ENCODE results near the gene ABCB9.

Gene ABCB9

DNA sequence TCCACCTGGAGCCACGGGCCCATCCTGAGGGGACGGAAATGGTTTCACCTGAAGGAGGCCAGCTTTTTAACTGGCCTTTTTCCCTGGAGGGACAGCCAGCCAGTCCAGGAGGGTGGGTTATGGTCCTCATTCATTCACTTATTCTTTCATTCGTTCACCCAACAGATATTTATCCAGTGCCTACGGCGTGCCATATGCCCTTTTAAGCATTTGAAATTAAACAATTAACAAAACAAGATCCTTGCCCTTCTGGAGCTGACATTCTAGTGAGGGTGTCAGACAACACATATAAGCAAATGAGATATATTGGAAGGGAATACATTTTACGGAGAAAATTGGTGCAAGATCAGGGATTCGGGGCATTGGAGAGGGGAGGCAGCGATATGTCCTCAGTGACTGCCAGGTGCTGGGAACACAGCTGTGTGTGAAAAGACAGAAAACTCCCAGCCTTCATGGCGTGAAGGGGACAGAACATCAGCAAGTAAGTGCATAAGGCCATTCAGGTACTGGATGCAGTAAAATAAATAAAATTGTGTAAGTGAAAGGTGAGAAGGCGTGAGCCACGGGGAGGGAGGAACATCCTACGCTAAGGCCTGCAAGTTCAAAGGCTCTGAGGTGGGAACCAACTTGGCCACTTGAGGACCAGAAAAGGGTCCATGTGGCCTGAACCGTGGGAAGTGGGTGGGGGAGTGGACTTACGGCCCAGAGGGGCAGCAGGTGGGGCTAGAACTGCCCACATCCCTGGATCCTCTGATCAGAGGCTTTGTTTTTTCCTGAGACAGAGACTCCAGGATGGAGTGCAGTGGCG lies 684 bp upstream of the ABCB9 start:
- DNase-seq: no peak

DNA sequence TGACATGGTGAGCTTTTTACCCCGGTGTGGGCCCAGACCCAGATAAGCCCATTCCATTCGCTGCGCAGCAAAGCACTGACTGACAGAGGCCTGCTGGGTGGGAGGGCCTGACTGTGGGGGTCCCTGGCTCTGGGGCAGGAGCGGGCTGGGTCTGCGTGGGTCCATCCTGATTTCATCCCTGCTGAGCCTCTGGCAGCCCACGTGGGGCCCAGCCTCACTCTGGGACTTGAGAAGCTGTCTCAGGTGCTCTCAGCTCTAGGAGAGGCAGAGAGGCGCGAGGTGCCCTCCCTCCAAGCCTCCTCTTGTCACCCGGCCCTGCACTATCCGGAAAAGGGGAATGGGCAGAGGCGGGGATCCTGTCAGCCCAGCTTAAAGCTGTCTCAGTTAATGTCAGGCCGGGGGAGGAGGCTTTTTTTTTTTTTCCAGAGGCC lies 927 bp downstream of the ABCB9 start:
- DNase-seq: peak in 3 of 51 donors; percentile 15 to 38 (median 16)

DNA sequence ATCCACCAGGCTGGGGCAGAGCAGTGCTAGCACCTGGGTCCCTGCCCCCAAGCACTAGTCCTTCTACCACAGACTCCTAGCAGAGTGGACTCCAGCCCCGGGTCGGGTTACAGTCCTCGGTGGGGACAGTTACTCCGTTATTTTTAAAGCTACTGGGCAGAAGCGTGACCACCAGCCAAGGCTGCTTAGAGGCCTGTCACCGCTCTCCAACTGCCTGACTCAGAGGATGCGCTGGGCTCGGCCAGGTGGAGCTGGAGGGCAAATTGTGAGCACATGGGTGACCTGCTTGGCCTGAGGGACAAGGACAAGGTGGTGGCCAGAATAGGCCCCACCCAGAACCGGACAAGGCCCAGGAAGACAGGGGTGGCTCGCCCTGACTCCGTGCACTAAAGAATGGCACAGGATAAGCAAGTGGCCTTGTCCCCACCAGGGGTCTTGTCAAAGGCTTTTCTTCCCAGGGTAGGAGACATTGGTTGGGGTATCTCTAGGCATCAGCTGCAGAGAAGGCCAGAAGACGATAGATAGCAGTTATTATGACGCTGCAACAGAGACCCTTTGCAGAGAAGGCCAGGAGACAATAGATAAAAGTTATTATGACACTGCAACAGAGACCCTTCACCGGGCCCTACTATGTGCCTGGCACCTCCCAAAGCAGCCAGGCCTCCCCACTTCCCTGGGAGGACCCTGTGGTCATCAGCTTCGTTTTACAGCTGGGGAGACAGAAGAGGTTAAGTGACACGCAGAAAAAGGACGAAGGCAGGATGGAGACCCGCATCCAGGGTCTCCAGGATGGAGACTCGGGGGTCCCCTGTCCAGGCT lies 1.6 kb downstream of the ABCB9 start:
- DNase-seq: no peak

DNA sequence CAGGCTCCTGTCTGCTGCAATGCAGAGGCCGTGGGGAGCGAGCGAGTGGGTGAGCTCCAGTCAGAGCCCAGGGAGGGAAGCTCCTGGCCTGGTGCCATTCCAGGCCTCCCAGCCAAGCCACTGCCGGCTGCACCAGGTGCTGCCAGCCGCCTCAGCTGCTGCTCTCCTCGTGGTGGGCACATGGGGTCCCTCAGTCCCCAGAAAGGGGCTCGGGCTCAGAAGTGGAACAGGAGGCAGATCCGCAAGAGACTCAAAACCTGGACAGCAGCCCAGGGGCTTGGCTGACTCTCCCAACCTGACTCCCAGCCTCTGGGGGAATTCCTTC lies 2.4 kb downstream of the ABCB9 start:
- DNase-seq: peak in 24 of 51 donors; percentile 13 to 61 (median 36)

DNA sequence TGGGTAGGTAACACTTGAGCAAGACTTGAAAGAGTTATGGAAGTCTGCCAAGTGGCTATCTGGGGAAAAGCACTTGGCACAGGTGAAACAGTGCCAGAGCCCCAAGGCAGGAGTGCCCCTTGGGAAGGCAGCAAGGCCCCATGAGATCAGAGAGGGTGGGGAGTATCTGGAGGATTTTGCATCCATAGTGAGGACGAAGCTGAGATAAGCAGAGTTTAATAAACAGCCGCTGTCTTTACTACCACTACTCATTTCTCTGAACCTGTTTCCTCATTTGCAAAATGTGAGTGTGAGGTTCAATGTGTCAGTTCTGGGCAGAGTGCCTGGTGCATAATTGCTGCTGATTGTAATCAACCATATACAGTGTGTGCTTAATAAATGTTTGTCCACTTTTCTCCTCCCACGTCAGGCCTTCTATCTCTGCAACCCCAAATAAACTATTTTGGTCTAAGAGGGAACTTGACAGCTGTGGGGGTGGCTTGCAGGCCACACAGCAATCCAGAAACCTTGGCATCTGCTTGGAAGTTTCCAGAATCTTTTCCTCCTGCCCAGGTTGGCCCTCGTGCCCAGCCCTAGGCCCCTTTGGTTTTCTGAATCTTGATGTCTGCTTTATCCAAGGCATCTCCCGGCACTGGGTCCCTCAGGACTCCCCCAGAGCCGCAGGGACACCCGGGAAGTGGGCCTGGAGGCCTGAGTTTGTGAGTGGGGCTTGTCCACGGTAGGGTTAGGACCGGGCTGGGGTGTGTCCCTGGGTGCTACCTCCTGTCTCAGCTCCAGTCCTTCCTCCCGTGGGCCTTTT lies 4.5 kb downstream of the ABCB9 start:
- DNase-seq: no peak

DNA sequence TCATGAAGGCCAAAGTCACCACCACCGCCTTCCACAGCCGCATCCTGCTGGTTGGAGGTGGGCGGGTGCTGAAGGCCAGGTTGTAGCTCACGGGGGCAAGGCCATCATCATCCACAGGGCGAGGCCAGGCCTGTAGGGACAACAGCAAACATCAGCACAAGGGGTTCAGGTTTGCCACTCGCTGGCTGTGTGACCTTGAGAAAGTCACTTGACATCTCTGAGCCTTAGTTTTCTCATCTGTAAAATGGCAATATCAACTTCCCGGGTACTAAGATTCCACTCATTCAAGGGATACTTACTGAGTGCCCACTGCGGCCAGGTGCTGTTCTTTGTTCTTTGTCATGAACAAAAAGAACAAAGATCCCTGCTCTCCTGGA lies 6.1 kb downstream of the ABCB9 start:
- no peak for DNase-seq

DNA sequence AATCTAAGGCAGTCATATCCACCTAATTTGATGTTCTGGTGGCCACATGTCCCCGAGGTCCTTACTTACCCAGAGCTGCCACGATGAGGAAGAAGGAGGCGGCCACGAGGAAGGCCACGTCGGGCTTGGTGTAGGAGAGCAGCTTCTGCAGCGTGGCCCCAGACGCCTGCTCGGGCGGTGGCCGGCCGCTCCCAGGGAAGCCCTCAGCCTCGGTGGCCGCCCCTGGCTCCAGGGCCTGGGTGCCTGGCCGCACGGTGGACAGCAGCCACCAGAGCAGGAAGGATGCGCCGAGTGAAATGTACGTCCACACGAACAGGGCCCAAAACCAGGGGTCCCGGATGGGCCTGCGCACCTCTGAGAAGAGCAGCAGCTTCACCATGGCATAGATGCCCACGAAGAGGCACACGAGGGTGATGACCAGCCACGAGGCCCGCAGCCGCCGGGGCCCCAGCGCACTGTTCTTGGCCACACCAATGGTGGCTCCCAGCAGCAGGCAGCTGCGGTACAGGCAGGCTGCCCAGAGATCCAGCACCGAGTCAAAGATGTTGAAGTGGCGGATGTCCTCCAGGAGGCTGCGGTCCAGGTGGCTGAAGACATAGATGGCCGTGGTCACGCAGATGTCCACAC lies 6.6 kb downstream of the ABCB9 start:
- no peak for DNase-seq

DNA sequence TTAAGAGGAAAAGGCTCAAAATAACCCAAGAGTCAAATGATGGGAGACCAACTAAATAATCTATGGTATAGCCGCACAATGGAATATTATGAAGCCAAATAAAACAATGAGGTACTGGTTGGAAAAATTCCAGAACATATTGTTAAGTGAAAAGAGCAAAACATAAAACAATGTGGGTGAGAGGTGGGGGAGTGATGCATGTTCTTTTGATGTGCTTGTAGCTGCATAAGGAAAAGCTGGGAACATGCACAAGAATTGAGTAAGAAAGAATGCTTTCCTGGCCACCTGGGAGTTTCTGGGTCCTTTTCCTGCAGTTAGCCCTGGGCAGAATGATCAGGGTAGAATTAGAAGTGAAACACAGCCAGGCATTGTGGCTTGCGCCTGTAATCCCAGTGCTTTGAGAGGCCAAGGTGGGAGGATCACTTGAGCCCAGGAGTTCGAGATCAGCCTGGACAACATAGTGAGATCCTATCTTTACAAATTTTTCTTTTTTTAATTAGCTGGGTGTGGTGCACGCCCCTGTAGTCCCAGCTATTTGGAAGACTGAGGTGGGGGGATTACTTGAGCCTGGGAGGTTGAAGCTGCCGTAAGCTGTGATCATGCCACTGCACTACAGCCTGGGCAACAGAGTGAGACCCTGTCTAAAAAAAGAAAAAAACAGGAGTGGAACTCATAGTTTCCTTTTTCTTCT lies 7.9 kb downstream of the ABCB9 start:
- DNase-seq: no peak

DNA sequence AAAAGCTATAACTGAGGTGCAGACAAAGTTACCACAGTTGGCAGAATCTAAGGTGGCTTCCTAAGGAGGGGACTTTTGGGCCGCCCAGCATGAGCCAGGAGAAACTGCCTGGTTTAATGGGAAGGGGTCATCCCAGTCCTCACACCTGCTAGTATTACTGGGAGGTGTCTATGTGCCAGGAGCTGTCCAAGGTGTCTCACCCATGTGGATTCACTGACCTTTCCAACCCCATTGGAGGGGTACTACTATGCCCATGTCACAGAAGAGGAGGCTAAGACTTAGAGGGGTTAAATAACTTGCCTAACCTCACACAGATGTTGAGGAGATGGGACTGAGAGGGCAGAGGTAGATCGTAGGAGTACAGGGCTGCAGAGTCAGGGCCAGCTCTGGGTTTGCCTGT lies 10.2 kb downstream of the ABCB9 start:
- no peak for DNase-seq

DNA sequence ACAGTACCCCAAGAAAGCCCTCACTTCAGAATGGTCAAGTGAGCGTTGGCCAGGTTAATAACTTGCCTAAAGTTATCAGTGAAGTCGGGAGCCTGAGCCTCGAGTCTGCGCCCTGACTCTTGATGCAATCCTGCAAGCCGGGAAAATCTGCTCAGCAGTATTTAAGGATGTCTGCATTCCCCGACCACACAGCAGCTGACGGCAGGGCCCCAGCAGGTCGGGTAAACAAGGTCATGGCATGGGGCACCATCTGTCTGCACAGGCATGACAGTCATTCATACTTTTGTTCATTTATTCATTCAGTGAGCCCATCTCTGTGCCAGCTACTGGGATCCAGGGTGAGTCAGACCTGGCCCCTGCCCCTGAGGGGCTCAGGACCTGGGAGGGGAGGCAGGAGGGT lies 11.1 kb downstream of the ABCB9 start:
- DNase-seq: no peak

DNA sequence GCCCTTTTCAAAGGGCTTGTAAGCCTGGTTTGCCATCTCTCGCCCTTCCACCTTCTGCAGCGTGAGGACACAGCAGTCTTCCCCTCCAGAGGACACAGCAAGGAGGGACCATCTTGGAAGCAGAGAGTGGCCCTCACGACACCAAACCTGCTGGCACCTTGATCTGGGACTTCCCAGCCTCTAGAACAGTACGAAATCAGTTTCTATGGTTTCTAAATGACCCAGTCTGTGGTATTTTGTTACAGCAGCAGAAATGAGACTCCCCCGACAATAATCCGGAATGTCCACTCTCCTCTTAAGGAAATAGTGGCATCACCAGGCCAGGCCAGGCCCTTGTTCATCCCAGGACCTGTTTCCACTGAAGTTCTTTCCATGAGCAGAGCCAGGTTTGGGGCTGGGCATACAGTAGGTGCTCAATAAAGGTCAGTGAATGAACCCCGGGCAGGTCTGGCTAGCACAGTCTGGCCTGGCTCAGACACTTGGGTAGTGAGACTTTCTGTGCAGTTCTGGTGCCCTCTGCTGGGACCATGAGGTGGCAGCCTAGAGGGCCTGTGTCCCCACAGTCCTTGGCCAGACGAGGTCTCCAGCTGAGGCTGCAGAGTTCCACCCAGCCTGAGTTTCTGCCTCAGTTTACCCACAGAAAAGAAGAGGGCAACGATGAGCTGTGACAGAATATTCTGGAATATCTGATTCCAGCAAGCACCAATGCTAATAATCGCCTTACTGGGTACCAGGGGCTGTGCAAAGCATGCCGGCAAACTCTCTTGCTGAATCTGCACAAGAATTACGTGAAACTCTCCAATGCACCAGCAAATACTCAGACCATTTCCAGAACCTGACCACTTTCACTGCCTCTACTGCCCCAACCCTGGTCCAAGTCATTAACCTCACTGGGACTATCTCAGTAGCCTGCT lies 14.0 kb downstream of the ABCB9 start:
- DNase-seq: peak in 48 of 51 donors; percentile 10 to 85 (median 58)

DNA sequence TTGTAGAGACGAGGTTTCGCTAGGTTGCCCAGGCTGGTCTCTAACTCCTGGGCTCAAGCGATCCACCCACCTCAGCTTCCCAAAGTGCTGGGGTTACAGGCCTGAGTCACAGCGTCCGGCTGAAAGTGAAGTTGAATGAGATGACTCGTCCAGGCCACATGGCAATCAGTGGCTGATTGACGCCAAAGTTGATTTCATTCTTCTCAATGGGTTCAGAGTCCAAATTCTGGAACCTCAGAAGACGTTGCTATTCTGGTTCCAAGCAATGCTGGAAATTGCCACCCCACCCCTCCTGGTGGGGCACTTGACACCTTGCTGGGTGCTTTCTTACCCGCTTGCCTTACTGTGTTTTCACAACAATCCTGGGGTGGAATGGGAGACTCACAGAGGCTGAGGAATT lies 14.9 kb downstream of the ABCB9 start:
- peak in 2 of 51 donors; percentile 24 to 33 for DNase-seq

DNA sequence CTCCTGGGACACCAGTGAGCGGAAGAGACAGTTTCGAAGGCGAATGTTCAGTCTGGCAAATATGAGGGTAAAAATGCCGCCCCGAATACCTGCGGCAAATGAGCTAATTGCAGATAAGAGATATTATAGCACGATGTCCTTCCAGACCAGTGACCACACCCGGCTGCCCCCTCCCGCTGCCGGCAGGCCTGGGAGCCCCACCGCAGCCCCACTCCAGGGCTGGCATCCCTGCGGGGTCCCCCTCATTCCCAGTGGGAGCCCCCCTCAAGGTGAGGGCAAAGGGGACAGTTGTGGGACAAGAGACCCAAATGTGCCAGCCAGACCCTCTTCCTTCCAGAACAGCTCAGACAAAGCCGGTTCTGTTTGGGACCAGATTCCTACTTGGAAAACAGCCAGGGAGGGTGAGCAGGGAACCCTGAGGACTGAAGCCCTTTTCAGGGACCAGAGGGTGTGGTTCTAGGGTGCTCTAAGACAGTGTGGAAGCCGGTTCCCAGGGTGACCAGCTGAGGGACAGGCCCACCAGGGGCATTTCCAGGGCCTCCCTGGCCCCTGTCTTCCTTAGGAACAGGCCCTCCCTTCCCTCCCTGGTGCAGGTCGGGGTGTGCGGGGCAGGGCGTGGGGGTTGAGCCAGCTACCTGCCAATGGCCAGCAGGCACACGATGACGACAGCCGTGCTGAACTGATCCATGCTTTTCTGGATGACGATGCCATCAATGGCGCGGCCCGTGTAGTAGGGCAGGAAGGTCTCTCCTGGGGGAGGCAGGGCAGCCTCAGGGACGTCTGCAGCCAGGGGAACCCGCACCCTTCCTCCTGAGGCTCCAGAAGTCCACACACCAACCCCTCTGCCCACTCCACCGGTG lies 16.2 kb downstream of the ABCB9 start:
- peak in 4 of 51 donors; percentile 22 to 36 (median 28) for DNase-seq

DNA sequence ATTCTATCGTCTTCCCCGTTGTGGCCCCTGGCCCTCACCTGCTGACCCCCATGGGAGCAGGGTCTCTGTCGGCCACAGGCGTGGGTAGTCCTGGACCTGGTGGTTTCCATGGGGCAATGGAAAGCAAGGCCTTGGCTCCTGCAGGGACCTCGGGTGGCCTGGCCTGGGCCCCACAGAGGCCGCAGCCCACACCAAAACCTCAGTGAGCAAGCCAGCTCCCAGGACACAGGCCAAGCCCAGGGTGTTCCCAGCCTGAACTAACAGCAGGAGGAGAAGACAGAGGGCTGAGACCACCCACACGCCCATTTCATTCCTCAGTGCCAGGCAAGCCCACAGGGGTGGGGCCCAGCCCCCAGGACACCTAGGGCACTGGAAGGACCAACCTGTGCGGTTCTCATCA lies 16.9 kb downstream of the ABCB9 start:
- DNase-seq: peak in 11 of 51 donors; percentile 7 to 42 (median 24)

DNA sequence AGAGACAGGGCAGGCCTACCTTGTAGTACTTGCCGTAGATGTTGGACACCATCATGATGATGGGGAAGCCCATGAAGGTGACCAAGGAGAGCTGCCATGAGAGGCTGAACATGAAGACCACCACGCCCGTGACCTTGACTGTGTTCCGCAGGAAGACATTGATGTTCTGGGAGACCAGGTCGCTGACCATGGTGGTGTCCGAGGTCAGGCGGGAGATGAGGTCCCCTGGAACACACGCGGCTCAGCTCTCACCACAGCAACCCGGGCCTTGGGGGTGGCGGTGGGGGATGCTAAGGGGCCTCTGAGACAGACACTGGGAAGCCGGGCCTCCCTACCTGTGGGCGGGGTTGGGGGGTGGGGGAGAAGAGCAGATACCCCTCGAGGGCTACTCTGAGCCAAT lies 17.7 kb downstream of the ABCB9 start:
- no peak for DNase-seq

DNA sequence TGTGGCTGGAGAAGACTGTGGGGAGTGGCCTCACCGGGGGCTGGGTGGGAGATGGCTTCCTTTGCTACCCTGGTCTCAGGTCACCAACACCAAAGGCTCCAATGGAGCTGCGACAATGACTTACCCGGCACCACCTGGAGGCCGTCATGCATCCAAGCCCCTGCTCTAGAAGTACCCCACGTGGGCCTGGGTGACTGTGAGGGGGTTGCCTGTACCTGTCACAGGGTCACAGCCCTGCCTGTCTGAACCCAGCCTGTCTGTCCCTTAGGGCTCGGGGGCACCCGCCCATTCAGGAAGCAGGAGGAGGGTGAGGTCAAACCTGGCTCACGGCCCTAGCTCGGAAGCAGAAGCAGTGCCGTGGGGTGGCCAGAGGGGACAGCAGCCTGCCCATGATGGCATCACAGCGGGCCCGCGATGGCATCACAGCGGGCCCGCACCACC lies 18.9 kb downstream of the ABCB9 start:
- DNase-seq: peak in 5 of 51 donors; percentile 10 to 34 (median 15)

DNA sequence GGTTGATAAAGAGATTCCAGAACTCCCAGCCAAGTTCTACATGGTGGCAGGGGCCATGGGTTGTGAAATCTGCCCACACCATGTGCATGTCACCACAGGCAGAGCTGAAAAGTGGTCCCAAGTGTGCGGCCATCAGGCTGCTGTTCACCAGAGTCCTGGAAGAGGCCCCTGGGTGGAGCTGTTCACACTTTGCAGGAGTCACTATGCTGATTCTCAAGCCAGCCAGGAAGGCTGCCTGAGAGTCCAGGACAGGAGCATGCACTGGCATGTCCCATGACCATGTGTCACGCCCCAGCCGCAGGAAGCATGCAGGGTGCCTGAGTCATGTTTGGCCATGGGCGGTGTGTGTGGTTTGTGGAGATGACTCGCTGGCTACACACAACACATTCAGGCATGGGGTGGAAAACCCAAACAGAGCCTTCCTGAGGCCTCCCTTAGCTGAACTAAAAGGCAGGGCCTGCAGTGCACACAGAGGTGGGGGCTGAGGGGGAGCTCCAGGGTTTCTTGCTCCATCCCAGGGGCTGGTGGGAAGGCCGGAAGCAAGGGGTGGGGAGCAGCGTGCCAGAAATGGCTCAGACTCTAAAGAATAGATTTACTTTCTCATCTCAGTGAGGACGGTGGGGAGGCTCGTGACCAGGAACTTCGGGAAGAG lies 19.4 kb downstream of the ABCB9 start:
- DNase-seq: peak in 13 of 51 donors; percentile 8 to 71 (median 22)
